K562 (cell line): ENCODE results near the gene ELP1. TPM values are rescaled to one million over a fixed set of nuclear protein-coding genes. Genes with fewer than 3 reads are reported as not detected.

Source experiments
- ARID1B ChIP-seq: fragments of 450-650 bp; IDR thresholded peaks from 2 replicates; pipeline ENCODE4 v1.6.1; 2016; ENCODE audit warnings: antibody characterized with exemption, mild to moderate bottlenecking, inconsistent platforms
- ATF3 ChIP-seq, 2 experiments: fragments of 450-650 bp in 1 of 2; sonication (generic) in 1 of 2; formaldehyde crosslinking in 1 of 2; IDR thresholded peaks in 1 of 2; conservative IDR thresholded peaks in 1 of 2; 2 replicates each; pipeline versions ENCODE4 v1.6.1 to v1.8.1; 2016 to 2023; ENCODE audit warnings: mild to moderate bottlenecking in 2 of 2, moderate library complexity in 2 of 2, inconsistent platforms in 1 of 2, missing genetic modification reagents in 1 of 2
- BDP1 ChIP-seq: IDR thresholded peaks from 3 replicates; pipeline ENCODE4 v1.6.1; 2011; ENCODE audit not compliant: insufficient read length, insufficient read depth
- E4F1 ChIP-seq: fragments of 250-450 bp; sonication (Bioruptor Pico); IDR thresholded peaks from 2 replicates; pipeline ENCODE4 v1.5.0; 2021; ENCODE audit warnings: mild to moderate bottlenecking, borderline replicate concordance
- HINFP ChIP-seq: fragments of 450-650 bp; conservative IDR thresholded peaks from 2 replicates; pipeline ENCODE4 v1.6.1; 2016; ENCODE audit warnings: missing genetic modification characterization, low read depth, mild to moderate bottlenecking, control low read depth, missing compliant biosample characterization
- L3MBTL2 ChIP-seq: fragments of 450-650 bp; IDR thresholded peaks from 2 replicates; pipeline ENCODE4 v1.6.1; 2016; ENCODE audit warnings: mild to moderate bottlenecking, moderate library complexity
- NR0B1 ChIP-seq: fragments of 450-650 bp; IDR thresholded peaks from one replicate; pipeline ENCODE4 v1.6.1; 2018; ENCODE audit warnings: mild to moderate bottlenecking, moderate library complexity; ENCODE audit not compliant: partially characterized antibody
- NR2C1 ChIP-seq, 2 experiments: fragments of 450-650 bp; IDR thresholded peaks; 2 replicates each; pipeline ENCODE4 v1.6.1; 2017; ENCODE audit warnings: mild to moderate bottlenecking in 2 of 2, antibody characterized with exemption in 1 of 2, inconsistent platforms in 1 of 2, missing compliant biosample characterization in 1 of 2, missing genetic modification characterization in 1 of 2
- PHF21A ChIP-seq: fragments of 450-650 bp; IDR thresholded peaks from 2 replicates; pipeline ENCODE4 v1.6.1; 2017; ENCODE audit warnings: low read depth, borderline replicate concordance
- RAD51 ChIP-seq: fragments of 450-650 bp; IDR thresholded peaks from 2 replicates; pipeline ENCODE4 v1.7.1; 2016; ENCODE audit warnings: low read depth, mild to moderate bottlenecking, borderline replicate concordance
- SRF ChIP-seq, 2 experiments: fragments of 250-450, 450-650 bp in 1 of 2; sonication (Bioruptor Pico) in 1 of 2; sonication (generic) in 1 of 2; formaldehyde crosslinking; IDR thresholded peaks; 2 replicates each; pipeline versions ENCODE4 v1.5.0 to v1.5.1; 2020 to 2022; ENCODE audit warnings: mild to moderate bottlenecking in 1 of 2, missing genetic modification reagents in 1 of 2
- THAP7 ChIP-seq: fragments of 250-450 bp; sonication (Bioruptor Pico); IDR thresholded peaks from 2 replicates; pipeline ENCODE4 v1.5.0; 2021
- XRCC3 ChIP-seq: fragments of 450-650 bp; IDR thresholded peaks from 2 replicates; pipeline ENCODE4 v1.6.1; 2017; ENCODE audit warnings: mild to moderate bottlenecking, moderate library complexity
- ZEB2 ChIP-seq: fragments of 450-650 bp; IDR thresholded peaks from 2 replicates; pipeline ENCODE4 v1.6.1; 2016
- ZFPM2 ChIP-seq: fragments of 250-450 bp; sonication (Bioruptor Pico); IDR thresholded peaks from 2 replicates; pipeline ENCODE4 v1.5.1; 2022; ENCODE audit warnings: mild to moderate bottlenecking
- ZNF398 ChIP-seq: fragments of 250-450 bp; sonication (Bioruptor Pico); IDR thresholded peaks from 2 replicates; pipeline ENCODE4 v1.8.0; 2021; ENCODE audit warnings: moderate library complexity, mild to moderate bottlenecking, inconsistent platforms
- ZNF695 ChIP-seq: fragments of 450-650 bp; formaldehyde crosslinking; IDR thresholded peaks from 2 replicates; pipeline ENCODE4 v1.4.0; 2020; ENCODE audit warnings: mild to moderate bottlenecking, moderate library complexity
- polyA plus RNA-seq, 8 experiments: library from polyadenylated mRNA; depleted of rRNA in 4 of 8; stranded (reverse) in 5 of 8; unstranded in 3 of 8; fragments of >200 nt; fragmentation: Nextera tagmentation in 2 of 8; fragmentation: Illumina TruSeq in 1 of 8; extraction: Ambion mirVana in 2 of 8; extraction: Trizol in 1 of 8; gene quantifications; 2 replicates each; pipeline versions ENCODE4 v1.2.1 to v1.2.3, GENCODE V29; 2011 to 2014; ENCODE audit warnings: inconsistent platforms in 1 of 8, missing spikeins in 1 of 8
- total RNA-seq, 7 experiments: library from RNA; depleted of rRNA in 6 of 7; stranded (reverse); fragments of >200 nt in 6 of 7; fragmentation: Illumina TruSeq in 2 of 7; extraction: Trizol in 2 of 7; gene quantifications; 2 replicates each; pipeline versions ENCODE4 v1.2.1 to v1.2.3, GENCODE V29; 2011 to 2021; ENCODE audit warnings: low replicate concordance in 1 of 7

ELP1 gene
- total and polyA plus RNA-seq, 9 of the 15 experiments (the other 6 are each of a cell fraction or from before 2014, with no cell fraction given): 17.0 to 48.6 (median 39.7) TPM

- TF ChIP-seq E4F1 (no peak), ATF3 (IDR thresholded peaks at IDR 0.05) (peak; percentile 92), ATF3 (CRISPR knock-in tag; conservative IDR thresholded peaks at IDR 0.05) (no peak), THAP7 (CRISPR knock-in tag) (no peak), HINFP (tag) (no peak), ZFPM2 (no peak), L3MBTL2 (no peak), RAD51 (no peak), ZNF695 (CRISPR knock-in tag) (no peak), ZNF398 (CRISPR knock-in tag) (no peak), ZEB2 (peak; percentile 74; the same call in 1 of the 2 replicates), BDP1 (no peak), SRF (CRISPR knock-in tag; IDR thresholded peaks at IDR 0.05) (peak in 1 of 2 experiments; percentile 73; a peak in 1 of 4 replicates), NR0B1 (no peak), NR2C1 (IDR thresholded peaks at IDR 0.05) (peak; percentile 19; the same call in 1 of the 2 replicates), NR2C1 (tag; IDR thresholded peaks at IDR 0.05) (peak; percentile 28; the same call in 1 of the 2 replicates), XRCC3 (no peak), PHF21A (no peak), ARID1B (peak; percentile 91)
Measured at GRCh38 chr9:108903420-108904103, 30.4 kb downstream of the ELP1 start (continued).
